Natural killer cell (primary cell): ENCODE data around the gene ZCCHC8. TPM values are rescaled to one million over a fixed set of nuclear protein-coding genes. Genes with fewer than 3 reads are reported as not detected.
"Not testable (repeated sequence)": the region's sequence is repeated elsewhere in the genome, so short reads cannot be mapped to it uniquely, and the experiment has no call there.

Source experiments
- ATAC-seq, 3 donors: fragments of 150-1000 bp in 2 of 3; fragments of 200-7000 bp in 1 of 3; cut with Tn5 transposase; 1 replicate in 1 of 3; 2 replicates in 2 of 3; pipeline ENCODE4 v1.10.0; 2021; ENCODE audit warnings: mild to moderate bottlenecking in 2 of 3, moderate library complexity in 2 of 3
- DNase-seq, 2 donors: peaks; one replicate each; pipeline versions ENCODE4 v3.0.0 to v3.0.0-alpha.2; 2013 to 2021; ENCODE audit warnings: mixed read lengths in 1 of 2
- H3K27ac ChIP-seq: one replicate; pipeline ENCODE4 v1.5.1; 2013; ENCODE audit warnings: mild to moderate bottlenecking, low read length
- H3K27me3 ChIP-seq: one replicate; pipeline ENCODE4 v1.6.1; 2013; ENCODE audit warnings: low read length; ENCODE audit not compliant: control insufficient read depth, insufficient read depth
- H3K36me3 ChIP-seq: one replicate; pipeline ENCODE4 v1.6.1; 2013; ENCODE audit warnings: low read length; ENCODE audit not compliant: control insufficient read depth, insufficient read depth
- H3K4me1 ChIP-seq: one replicate; pipeline ENCODE4 v1.6.1; 2013; ENCODE audit warnings: low read length; ENCODE audit not compliant: control insufficient read depth, insufficient read depth
- H3K4me3 ChIP-seq: one replicate; pipeline ENCODE4 v1.5.1; 2013; ENCODE audit warnings: low read length
- H3K9me3 ChIP-seq: one replicate; pipeline ENCODE4 v1.6.1; 2013; ENCODE audit warnings: low read length; ENCODE audit not compliant: control insufficient read depth, insufficient read depth
- H3K27ac Mint-ChIP-seq, 2 donors: one replicate each; pipeline ENCODE4 v1.8.0; 2022; ENCODE audit warnings: mild to moderate bottlenecking in 2 of 2, mixed read lengths in 2 of 2, moderate library complexity in 1 of 2
- H3K27me3 Mint-ChIP-seq, 2 donors: one replicate each; pipeline ENCODE4 v1.8.0; 2022; ENCODE audit warnings: low read depth in 2 of 2, mixed read lengths in 2 of 2
- H3K36me3 Mint-ChIP-seq: one replicate; pipeline ENCODE4 v1.8.0; 2022; ENCODE audit warnings: mixed read lengths
- H3K4me1 Mint-ChIP-seq, 2 donors: one replicate each; pipeline ENCODE4 v1.8.0; 2022; ENCODE audit warnings: mixed read lengths in 2 of 2
- H3K4me3 Mint-ChIP-seq: one replicate; pipeline ENCODE4 v1.8.0; 2022; ENCODE audit warnings: mild to moderate bottlenecking, moderate library complexity, mixed read lengths
- H3K9me3 Mint-ChIP-seq, 2 donors: one replicate each; pipeline ENCODE4 v1.8.0; 2022; ENCODE audit warnings: mixed read lengths in 2 of 2
- WGBS: methylation state at CpG from one replicate; pipeline ENCODE4 v1.1.7; 2013; ENCODE audit warnings: missing lambda C conversion rate; ENCODE audit not compliant: insufficient coverage; 5-methylcytosine and 5-hydroxymethylcytosine counted together
- intact Hi-C: fragments of 100-400 bp; cut with micrococcal nuclease; formaldehyde crosslinking; loops from one replicate; pipeline ENCODE4 v1.14.2; 2022
- total RNA-seq, 4 donors: library from RNA; stranded (reverse); fragments of 120-200 nt in 1 of 4; gene quantifications; one replicate each; pipeline versions ENCODE4 v1.2.3 to v1.2.4, GENCODE V29; 2013 to 2022
- TF ChIP-seq, protein P1 (sequence below): fragments of 200-600 bp; IDR thresholded peaks from one replicate; pipeline ENCODE4 v1.8.0; 2022; ENCODE audit warnings: antibody characterized with exemption

ZCCHC8 gene
- total RNA-seq, 3 donors from 2014 or later (not counting 1 experiment from before 2014, with no cell fraction given), result 57.7 to 71.6 (median 66.6) TPM

DNA sequence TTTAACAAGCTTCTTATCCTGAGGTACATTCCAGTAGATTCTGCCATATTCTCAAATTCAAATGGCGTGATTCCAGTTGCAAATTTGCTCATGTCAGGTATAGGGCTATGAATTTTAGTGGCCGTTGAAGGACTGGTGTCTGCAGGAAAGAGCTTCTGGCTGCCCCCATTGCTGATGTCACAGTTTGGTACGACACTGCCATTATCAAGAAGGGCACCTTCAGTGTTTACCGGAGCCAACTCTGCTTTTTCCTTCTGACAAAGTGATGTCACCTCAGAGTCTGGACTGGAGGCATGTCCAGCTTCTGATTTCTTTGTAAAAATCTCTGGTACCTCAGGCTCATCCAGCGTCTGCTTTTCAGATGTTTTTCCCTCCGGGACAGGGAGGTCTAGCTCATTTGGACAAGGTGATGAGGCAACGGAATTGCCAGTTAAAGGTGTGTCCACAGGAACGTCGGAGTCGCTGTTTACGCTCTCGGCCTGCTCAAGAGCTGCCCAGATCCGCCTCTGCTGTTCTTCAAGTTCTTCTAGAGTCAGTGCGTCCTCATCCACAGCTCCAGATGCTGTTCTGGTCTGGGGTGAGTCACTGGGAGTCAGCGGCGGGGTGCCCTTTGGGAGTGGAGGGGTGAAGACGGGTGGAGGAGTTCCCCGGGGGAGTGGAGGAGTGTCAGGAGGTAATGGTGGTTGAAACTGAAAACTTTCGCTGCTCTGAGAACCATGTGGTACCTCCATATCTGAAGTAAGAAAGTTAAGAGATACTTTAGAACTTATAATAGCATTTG is 27.0 kb downstream of the ZCCHC8 start:
- intact Hi-C loops, result no loop called here
- Mint-ChIP-seq H3K27ac (no peak overlapping the region), H3K36me3 (peaks cover 21% of the 10 kb centered on the region), H3K4me3 (no peak overlapping the region), H3K27me3 (no peaks in the 10 kb centered on the region), H3K9me3 (no peaks in the 10 kb centered on the region), H3K4me1 (peaks cover 7 to 8% of the 10 kb centered on the region in 2 donors)
- ATAC-seq, result no peak
- TF ChIP-seq, protein P1, sequence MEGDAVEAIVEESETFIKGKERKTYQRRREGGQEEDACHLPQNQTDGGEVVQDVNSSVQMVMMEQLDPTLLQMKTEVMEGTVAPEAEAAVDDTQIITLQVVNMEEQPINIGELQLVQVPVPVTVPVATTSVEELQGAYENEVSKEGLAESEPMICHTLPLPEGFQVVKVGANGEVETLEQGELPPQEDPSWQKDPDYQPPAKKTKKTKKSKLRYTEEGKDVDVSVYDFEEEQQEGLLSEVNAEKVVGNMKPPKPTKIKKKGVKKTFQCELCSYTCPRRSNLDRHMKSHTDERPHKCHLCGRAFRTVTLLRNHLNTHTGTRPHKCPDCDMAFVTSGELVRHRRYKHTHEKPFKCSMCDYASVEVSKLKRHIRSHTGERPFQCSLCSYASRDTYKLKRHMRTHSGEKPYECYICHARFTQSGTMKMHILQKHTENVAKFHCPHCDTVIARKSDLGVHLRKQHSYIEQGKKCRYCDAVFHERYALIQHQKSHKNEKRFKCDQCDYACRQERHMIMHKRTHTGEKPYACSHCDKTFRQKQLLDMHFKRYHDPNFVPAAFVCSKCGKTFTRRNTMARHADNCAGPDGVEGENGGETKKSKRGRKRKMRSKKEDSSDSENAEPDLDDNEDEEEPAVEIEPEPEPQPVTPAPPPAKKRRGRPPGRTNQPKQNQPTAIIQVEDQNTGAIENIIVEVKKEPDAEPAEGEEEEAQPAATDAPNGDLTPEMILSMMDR, result no peak
- H3K27me3 ChIP-seq, result no peaks in the 10 kb centered on the region
- no peak overlapping the region for H3K27ac ChIP-seq
- no peak for DNase-seq
- H3K4me1 ChIP-seq, result no peaks in the 10 kb centered on the region
- peaks cover 46% of the 10 kb centered on the region for H3K36me3 ChIP-seq
- no peak overlapping the region for H3K4me3 ChIP-seq
- WGBS, result 91% methylated on average over 19 of the region's 19 CpGs
- no peaks in the 10 kb centered on the region for H3K9me3 ChIP-seq

DNA sequence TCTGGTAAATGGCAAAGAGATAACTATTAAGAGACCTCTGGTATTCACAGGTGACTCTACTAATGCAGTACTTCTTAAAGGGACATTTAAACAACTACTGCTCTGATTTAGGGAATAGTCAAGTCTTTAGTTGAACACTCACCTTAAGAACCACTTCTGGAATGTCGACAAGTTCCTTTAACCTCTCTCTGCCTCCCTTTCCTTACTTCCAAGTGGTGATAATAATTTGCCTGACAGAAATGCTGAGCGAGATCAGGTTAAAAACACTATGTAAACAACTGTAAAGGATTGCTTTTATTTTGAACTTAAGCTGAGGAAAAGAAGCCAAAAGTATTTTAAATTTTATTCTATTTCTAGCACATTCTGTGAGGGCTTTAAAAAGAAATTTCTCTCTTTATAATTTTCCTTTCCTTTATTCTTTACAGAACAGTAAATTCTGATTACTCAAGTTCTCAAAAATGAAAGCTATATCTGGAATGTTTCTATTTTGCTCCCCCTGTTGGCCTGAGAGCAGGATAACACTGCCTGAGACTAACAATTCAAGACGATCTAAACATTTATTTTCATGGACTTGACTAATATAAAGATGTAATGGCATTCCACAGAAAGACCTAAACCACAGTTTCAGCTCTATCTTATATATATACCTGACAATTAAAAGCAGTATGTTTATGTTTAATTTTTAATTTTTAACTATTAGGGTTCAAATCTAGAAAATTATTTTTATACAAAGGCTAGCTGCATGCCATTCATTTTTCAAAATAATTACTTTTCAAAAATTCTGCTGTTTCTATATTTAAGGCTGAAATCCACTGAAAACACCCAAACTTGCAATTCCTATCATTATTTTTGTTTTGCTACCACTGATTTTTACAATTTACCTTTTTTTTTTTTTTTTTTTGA is 29.2 kb downstream of the ZCCHC8 start:
- Mint-ChIP-seq H3K36me3 (peaks cover 15% of the 10 kb centered on the region), H3K27ac (peak overlapping the region; percentile 47 to 61), H3K27me3 (no peaks in the 10 kb centered on the region), H3K4me3 (peak overlapping the region; percentile 4), H3K4me1 (peaks cover 7 to 8% of the 10 kb centered on the region in 2 donors), H3K9me3 (no peaks in the 10 kb centered on the region)
- H3K27me3 ChIP-seq, result no peaks in the 10 kb centered on the region
- H3K9me3 ChIP-seq, result no peaks in the 10 kb centered on the region
- intact Hi-C loops, result loop anchor here (1.0 kb wide), 1 partner anchor 72 kb away; no protein-coding TSS in a partner anchor
- 80% methylated on average over 1 of the region's 3 CpGs for WGBS
- H3K27ac ChIP-seq, result no peak overlapping the region
- TF ChIP-seq, protein P1, result peak; percentile 93
- peak; percentile 73 to 84 (median 83) for ATAC-seq
- H3K4me1 ChIP-seq, result no peaks in the 10 kb centered on the region
- peak in 1 of 2 donors; percentile 83 for DNase-seq
- H3K36me3 ChIP-seq, result peaks cover 31% of the 10 kb centered on the region
- H3K4me3 ChIP-seq, result no peak overlapping the region

DNA sequence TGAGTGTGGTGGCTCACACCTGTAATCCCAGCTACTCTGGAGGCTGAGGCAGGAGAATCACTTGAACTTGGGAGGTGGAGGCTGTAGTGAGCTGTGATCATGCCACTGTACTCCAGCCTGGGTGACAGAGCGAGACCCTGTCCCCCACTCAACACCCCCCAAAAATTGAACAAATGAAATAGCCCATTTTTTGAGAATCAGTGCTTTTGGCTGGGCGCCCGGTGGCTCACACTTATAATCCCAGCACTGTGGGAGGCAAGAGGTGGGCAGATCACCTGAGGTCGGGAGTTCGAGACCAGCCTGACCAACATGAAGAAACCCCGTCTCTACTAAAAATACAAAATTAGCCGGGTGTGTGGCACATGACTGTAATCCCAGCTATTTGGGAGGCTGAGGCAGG is 30.2 kb downstream of the ZCCHC8 start:
- H3K36me3 Mint-ChIP-seq, H3K4me1 Mint-ChIP-seq, ATAC-seq, DNase-seq, intact Hi-C loops, H3K27ac ChIP-seq, H3K9me3 ChIP-seq, H3K9me3 Mint-ChIP-seq, H3K4me3 Mint-ChIP-seq, H3K27me3 ChIP-seq, H3K27me3 Mint-ChIP-seq, H3K4me1 ChIP-seq, H3K4me3 ChIP-seq: not testable (repeated sequence)
- H3K36me3 ChIP-seq, result peaks cover 21% of the 10 kb centered on the region
- H3K27ac Mint-ChIP-seq, result peak overlapping the region in 1 of 2 donors; percentile 61
- WGBS, result 98% methylated on average over 7 of the region's 7 CpGs

DNA sequence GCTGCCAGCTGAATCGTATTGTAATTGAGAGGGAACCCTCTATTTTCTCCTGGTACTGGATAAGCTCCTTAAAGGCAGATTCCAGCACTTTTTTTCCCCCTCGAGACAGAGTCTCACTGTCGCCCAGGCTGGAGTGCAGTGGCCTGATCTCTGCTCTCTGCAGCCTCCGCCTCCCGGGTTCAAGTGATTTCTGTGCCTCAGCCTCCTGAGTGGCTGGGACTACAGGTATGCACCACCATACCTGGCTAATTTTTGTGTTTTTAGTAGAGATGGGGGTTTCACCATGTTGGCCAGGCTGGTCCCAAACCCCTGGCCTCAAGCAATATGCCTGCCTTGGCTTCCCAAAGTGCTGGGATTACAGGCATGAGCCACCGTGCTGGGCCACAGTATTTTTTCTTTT is 30.9 kb downstream of the ZCCHC8 start:
- H3K27ac Mint-ChIP-seq, H3K9me3 Mint-ChIP-seq, H3K27me3 ChIP-seq, H3K27ac ChIP-seq, H3K27me3 Mint-ChIP-seq, ATAC-seq, H3K4me1 ChIP-seq, H3K4me1 Mint-ChIP-seq, H3K4me3 ChIP-seq, H3K4me3 Mint-ChIP-seq, H3K36me3 Mint-ChIP-seq, DNase-seq, intact Hi-C loops, H3K9me3 ChIP-seq: not testable (repeated sequence)
- H3K36me3 ChIP-seq, result peaks cover 16% of the 10 kb centered on the region
- 95% methylated on average over 6 of the region's 6 CpGs for WGBS
